Ovary (tissue), 9 donors: ENCODE data around the gene UIMC1. TPM values are rescaled to one million over a fixed set of nuclear protein-coding genes. Genes with fewer than 3 reads are reported as not detected.

Experiments
- DNase-seq, 5 donors: peaks; one replicate each; pipeline ENCODE4 v3.0.0-alpha.2; 2019 to 2020
- H3K27ac ChIP-seq, 2 donors: fragments of 200-600 bp; one replicate each; pipeline versions ENCODE4 v1.5.1 to v1.8.0; 2019 to 2022
- H3K27me3 ChIP-seq: fragments of 200-600 bp; one replicate; pipeline ENCODE4 v1.8.0; 2022
- H3K36me3 ChIP-seq: fragments of 200-600 bp; sonication (generic); one replicate; pipeline ENCODE4 v1.5.1; 2019
- H3K4me1 ChIP-seq: one replicate; pipeline ENCODE4 v1.8.1; 2013; ENCODE audit warnings: mild to moderate bottlenecking, moderate library complexity; ENCODE audit not compliant: insufficient read depth
- H3K4me3 ChIP-seq: fragments of 200-600 bp; sonication (generic); one replicate; pipeline ENCODE4 v1.5.1; 2017
- H3K9me3 ChIP-seq, 2 donors: fragments of 200-600 bp in 1 of 2; sonication (generic) in 1 of 2; one replicate each; pipeline versions ENCODE4 v1.5.1 to v1.8.1; 2013 to 2019; ENCODE audit warnings: mild to moderate bottlenecking in 1 of 2, moderate library complexity in 1 of 2
- EP300 ChIP-seq: sonication (generic); formaldehyde crosslinking; IDR thresholded peaks from one replicate; pipeline ENCODE4 v1.6.1; 2017; ENCODE audit warnings: antibody characterized with exemption
- POLR2A ChIP-seq: fragments of 450-650 bp; IDR thresholded peaks from one replicate; pipeline ENCODE4 v1.6.1; 2017; ENCODE audit warnings: antibody characterized with exemption, mild to moderate bottlenecking, moderate library complexity
- WGBS, 3 donors: extraction: QIAGEN DNeasy Blood & Tissue Kit in 1 of 3; methylation state at CpG; one replicate each; pipeline versions ENCODE4 v1.1.5 to v1.1.7; 2013 to 2017; 5-methylcytosine and 5-hydroxymethylcytosine counted together
- intact Hi-C, 4 donors: fragments of 100-400 bp; cut with DNase I; formaldehyde crosslinking; loops; one replicate each; pipeline versions ENCODE4 v1.11.0 to v1.15.1; 2022 to 2023
- polyA plus RNA-seq, 2 donors: library from polyadenylated mRNA; stranded (reverse); fragments of 200-250 nt in 1 of 2; fragments of 350-450 nt in 1 of 2; fragmentation: Illumina TruSeq in 1 of 2; extraction: RNeasy Lipid Tissue Mini Kit (QIAGEN cat#74804) in 1 of 2; gene quantifications; one replicate each; pipeline ENCODE4 v1.2.3, GENCODE V29; 2013 to 2014
- total RNA-seq, 7 donors: library from RNA; depleted of rRNA in 2 of 7; stranded (reverse); fragments of >200 nt in 2 of 7; fragmentation: NEBNext Ultra II Directional in 3 of 7; extraction: Animal tissue kit (Norgen Biotek cat#: 25700) in 3 of 7; gene quantifications; one replicate each; pipeline versions ENCODE4 v1.1.0 to v1.2.4, GENCODE V29; 2016 to 2023
- TF ChIP-seq, protein P1 (sequence below), 3 donors: fragments of 450-650 bp in 2 of 3; fragments of 200-600 bp in 1 of 3; IDR thresholded peaks; one replicate each; pipeline versions ENCODE4 v1.5.1 to v1.8.0; 2016 to 2022; ENCODE audit warnings: antibody characterized with exemption in 3 of 3, mild to moderate bottlenecking in 1 of 3
- donor health status: DM: no; HTN: no; CAD: no; lungs with moderate emphysema.
- donor health status: DM: no; HTN: no; CAD: no.
- donor health status: Bipolar disorder and iron deficiency.
- donor health status: DM: yes; HTN: yes; CAD: no.
- donor health status: DM: no; HTN: no; CAD: no.
- donor health status: DM: yes; HTN: yes; CAD: no.

The UIMC1 gene
- total and polyA plus RNA-seq, 9 donors: 34.9 to 80.2 (median 49.5) TPM

DNA sequence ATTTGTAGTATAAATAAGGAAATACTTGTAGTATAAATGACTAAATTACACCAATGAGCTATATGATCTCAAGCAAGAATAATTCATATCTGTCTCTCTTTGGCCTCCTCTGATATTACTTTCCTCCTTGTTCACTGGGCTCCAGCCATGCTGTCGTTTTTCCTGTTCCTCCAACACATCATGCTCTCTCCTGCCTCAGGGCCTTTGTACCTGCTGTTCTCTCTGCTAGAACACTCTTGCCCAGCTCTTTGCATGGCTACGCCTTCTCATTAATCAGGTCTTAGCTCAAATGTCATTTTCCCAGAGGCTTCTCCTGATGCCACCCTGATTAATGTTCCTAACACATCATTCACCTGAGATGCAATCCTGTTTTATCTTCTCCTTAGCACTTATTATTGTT is 13.5 kb upstream of the UIMC1 start:
- DNase-seq: no peak
- Histone ChIP-seq H3K4me1 (peaks cover 3% of the 10 kb centered on the region), H3K27me3 (no peaks in the 10 kb centered on the region), H3K9me3 (no peaks in the 10 kb centered on the region), H3K36me3 (no peaks in the 10 kb centered on the region), H3K27ac (no peak overlapping the region), H3K4me3 (no peak overlapping the region)
- TF ChIP-seq EP300: no peak
- TF ChIP-seq, protein P1, sequence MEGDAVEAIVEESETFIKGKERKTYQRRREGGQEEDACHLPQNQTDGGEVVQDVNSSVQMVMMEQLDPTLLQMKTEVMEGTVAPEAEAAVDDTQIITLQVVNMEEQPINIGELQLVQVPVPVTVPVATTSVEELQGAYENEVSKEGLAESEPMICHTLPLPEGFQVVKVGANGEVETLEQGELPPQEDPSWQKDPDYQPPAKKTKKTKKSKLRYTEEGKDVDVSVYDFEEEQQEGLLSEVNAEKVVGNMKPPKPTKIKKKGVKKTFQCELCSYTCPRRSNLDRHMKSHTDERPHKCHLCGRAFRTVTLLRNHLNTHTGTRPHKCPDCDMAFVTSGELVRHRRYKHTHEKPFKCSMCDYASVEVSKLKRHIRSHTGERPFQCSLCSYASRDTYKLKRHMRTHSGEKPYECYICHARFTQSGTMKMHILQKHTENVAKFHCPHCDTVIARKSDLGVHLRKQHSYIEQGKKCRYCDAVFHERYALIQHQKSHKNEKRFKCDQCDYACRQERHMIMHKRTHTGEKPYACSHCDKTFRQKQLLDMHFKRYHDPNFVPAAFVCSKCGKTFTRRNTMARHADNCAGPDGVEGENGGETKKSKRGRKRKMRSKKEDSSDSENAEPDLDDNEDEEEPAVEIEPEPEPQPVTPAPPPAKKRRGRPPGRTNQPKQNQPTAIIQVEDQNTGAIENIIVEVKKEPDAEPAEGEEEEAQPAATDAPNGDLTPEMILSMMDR (IDR thresholded peaks at IDR 0.05): no peak
- no peak for TF ChIP-seq POLR2A
- 92 to 96% (median 94%) methylated on average over 2 of the region's 2 CpGs for WGBS, 3 donors
- intact Hi-C loops: no loop called here

DNA sequence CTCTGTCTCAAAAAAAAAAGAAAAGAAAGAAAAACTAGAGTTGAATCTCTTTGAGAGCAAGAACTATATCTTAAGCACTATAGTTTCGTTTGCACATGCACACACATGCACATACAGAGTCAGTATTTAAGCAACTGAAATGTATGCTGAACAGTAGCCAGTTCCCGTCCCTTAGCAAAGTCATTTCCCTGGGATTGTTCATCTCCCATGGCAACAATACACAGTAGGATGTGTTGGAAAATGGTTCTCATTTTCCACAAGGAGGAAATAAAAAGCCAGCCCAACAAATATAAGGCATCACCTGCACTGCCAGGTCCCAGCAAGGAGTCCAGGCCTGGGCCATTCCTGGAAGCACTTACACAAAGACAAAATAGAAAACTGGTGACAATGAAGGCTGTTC is 11.8 kb upstream of the UIMC1 start:
- Histone ChIP-seq H3K4me1 (peaks cover 2% of the 10 kb centered on the region), H3K4me3 (no peak overlapping the region), H3K27ac (no peak overlapping the region), H3K36me3 (no peaks in the 10 kb centered on the region), H3K27me3 (no peaks in the 10 kb centered on the region), H3K9me3 (no peaks in the 10 kb centered on the region)
- TF ChIP-seq POLR2A (no peak), EP300 (no peak)
- TF ChIP-seq, protein P1 (IDR thresholded peaks at IDR 0.05): no peak
- no peak for DNase-seq
- intact Hi-C loops: no loop called here
- WGBS, 3 donors: 93 to 98% (median 94%) methylated on average over 2 of the region's 2 CpGs

DNA sequence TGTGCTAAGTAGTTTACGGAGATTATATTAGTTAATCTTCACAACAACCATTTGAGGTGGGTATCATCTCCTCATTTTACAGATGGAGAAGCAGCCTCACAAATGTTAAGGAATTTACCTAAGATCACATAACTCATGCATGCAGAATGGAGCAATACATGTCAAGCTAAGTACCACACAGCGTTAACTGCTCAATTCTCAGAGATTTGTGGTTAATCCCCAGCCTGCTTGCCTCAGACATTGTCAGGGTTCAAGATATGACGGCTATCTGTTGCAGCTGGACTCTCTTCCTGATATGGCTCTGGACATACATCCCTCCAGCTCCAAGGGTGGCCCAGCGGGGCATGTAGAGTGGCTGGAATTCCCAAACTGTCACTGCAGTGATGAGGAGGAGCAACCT is 8.6 kb upstream of the UIMC1 start:
- TF ChIP-seq EP300 (no peak), POLR2A (no peak)
- TF ChIP-seq, protein P1 (IDR thresholded peaks at IDR 0.05): no peak
- Histone ChIP-seq H3K27ac (no peak overlapping the region), H3K27me3 (no peaks in the 10 kb centered on the region), H3K36me3 (no peaks in the 10 kb centered on the region), H3K9me3 (no peaks in the 10 kb centered on the region), H3K4me3 (no peak overlapping the region), H3K4me1 (no peaks in the 10 kb centered on the region)
- no peak for DNase-seq
- intact Hi-C loops: no loop called here
- 87 to 94% (median 89%) methylated on average over 4 of the region's 4 CpGs for whole genome bisulfite sequencing, 3 donors

DNA sequence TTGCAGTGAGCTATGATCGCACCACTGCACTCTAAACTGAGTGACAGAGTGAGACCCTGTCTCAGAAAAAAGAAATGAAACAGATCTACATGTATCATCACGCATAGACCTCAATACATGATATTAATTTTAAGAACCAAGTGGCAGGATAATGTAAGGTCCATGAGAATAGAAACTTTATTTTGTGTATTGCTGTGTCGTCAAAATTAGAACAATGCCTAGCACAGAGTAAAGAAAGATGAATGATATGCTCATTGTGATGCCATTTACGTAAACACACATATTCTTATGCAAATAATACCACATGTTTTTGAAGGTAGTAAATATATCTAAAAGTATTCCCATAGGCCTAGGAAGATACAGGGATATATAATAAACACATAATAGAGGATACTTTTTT is 3.6 kb upstream of the UIMC1 start:
- TF ChIP-seq POLR2A: no peak
- TF ChIP-seq, protein P1 (IDR thresholded peaks at IDR 0.05): no peak
- no peak for DNase-seq
- H3K27ac ChIP-seq: no peak overlapping the region
- no peaks in the 10 kb centered on the region for H3K27me3 ChIP-seq
- WGBS, 3 donors: 96 to 98% (median 97%) methylated on average over 4 of the region's 4 CpGs
- H3K36me3 ChIP-seq: no peaks in the 10 kb centered on the region
- H3K9me3 ChIP-seq: no peaks in the 10 kb centered on the region
- no peak overlapping the region for H3K4me3 ChIP-seq
- intact Hi-C loops: no loop called here
- peaks cover 2% of the 10 kb centered on the region for H3K4me1 ChIP-seq

DNA sequence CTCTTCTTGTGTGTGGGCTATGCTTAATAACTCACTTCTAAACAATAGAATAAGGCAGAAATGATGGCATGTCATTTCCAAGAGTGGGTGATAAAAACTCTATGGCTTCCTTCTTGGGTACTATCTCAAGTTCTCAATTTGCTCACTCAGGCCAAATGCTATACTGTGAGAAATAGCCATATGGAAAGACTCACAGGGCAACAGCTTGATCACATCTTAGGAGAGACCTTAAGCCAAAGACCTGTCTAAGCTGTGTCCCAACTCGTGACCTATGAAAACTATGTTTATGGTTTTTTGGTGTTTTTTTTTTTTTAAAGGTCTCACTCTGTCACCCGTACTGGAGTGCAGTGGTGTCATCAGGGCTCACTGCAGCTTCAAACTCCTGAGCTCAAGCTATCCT is 2.1 kb upstream of the UIMC1 start:
- Histone ChIP-seq H3K27ac (no peak overlapping the region), H3K4me3 (no peak overlapping the region), H3K36me3 (no peaks in the 10 kb centered on the region), H3K27me3 (no peaks in the 10 kb centered on the region), H3K9me3 (no peaks in the 10 kb centered on the region), H3K4me1 (peaks cover 6% of the 10 kb centered on the region)
- intact Hi-C loops: no loop called here
- DNase-seq: no peak
- TF ChIP-seq, protein P1 (IDR thresholded peaks at IDR 0.05): no peak
- TF ChIP-seq EP300 (no peak), POLR2A (no peak)
- 20 to 29% (median 29%) methylated on average over 2 of the region's 2 CpGs for WGBS, 3 donors
